AG04449 (cell line): ENCODE measurements around the gene TMX2.

Experiments used
- CTCF ChIA-PET: fragments of 350-600 bp; formaldehyde crosslinking; extraction: SDS; loops from one replicate; lab custom pipeline; 2021; ENCODE audit warnings: antibody characterized with exemption; lab: Yijun Ruan, JAX
- POLR2A ChIA-PET: fragments of 400-600, 350-600 bp; formaldehyde crosslinking; extraction: SDS; loops from one replicate; lab custom pipeline; 2020; ENCODE audit warnings: antibody characterized with exemption, inconsistent platforms; lab: Yijun Ruan, JAX
- DNase-seq: peaks from one replicate; pipeline ENCODE4 v3.0.0-alpha.2; 2010; ENCODE audit warnings: low read depth, low spot score
- H3K4me3 ChIP-seq: 2 replicates; pipeline ENCODE4 v1.5.1; 2011; ENCODE audit warnings: low read depth, mild to moderate bottlenecking, control low read depth, low read length
- TF ChIP-seq, protein P1 (sequence below): IDR thresholded peaks from one replicate; pipeline ENCODE4 v1.5.1; 2011; ENCODE audit warnings: mild to moderate bottlenecking, moderate library complexity, low read length, control low read depth, inconsistent platforms; ENCODE audit not compliant: insufficient read depth; ENCODE audit errors: missing control alignments

The TMX2 gene

DNA sequence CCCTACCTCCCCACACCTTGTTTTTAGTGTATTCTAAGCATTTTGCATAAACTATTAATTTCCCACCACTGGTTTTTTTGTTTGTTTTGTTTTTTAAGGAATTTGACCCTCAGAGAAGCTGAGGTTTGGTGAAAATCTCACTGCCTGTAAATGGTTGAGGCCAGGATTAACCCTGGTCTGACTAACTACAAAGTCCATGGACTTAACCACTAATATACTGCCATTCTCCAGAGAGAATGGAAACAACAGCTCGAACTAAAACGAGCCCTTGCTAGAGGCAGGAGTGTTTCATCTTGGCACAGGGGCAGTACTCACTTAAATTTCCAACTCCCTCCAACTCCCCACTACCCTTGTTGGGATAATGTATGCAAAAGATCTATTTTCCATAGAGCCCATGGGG is 52.2 kb downstream of the TMX2 start:
- ChIA-PET POLR2A (interaction anchor here (0.7 to 1.4 kb wide), 3 partner anchors 8 to 14 kb away, joined by 3 to 6 read pairs (median 5); no protein-coding TSS in a partner anchor), CTCF (interaction anchor here (1.0 to 16.3 kb wide), 11 partner anchors 8 to 759 kb away, joined by 3 to 315 read pairs (median 8); partner anchors contain the start of genes BTBD18 and SELENOH)
- peak overlapping the region; percentile 88 for H3K4me3 ChIP-seq
- DNase-seq = no peak
- TF ChIP-seq, protein P1, sequence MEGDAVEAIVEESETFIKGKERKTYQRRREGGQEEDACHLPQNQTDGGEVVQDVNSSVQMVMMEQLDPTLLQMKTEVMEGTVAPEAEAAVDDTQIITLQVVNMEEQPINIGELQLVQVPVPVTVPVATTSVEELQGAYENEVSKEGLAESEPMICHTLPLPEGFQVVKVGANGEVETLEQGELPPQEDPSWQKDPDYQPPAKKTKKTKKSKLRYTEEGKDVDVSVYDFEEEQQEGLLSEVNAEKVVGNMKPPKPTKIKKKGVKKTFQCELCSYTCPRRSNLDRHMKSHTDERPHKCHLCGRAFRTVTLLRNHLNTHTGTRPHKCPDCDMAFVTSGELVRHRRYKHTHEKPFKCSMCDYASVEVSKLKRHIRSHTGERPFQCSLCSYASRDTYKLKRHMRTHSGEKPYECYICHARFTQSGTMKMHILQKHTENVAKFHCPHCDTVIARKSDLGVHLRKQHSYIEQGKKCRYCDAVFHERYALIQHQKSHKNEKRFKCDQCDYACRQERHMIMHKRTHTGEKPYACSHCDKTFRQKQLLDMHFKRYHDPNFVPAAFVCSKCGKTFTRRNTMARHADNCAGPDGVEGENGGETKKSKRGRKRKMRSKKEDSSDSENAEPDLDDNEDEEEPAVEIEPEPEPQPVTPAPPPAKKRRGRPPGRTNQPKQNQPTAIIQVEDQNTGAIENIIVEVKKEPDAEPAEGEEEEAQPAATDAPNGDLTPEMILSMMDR = no peak

DNA sequence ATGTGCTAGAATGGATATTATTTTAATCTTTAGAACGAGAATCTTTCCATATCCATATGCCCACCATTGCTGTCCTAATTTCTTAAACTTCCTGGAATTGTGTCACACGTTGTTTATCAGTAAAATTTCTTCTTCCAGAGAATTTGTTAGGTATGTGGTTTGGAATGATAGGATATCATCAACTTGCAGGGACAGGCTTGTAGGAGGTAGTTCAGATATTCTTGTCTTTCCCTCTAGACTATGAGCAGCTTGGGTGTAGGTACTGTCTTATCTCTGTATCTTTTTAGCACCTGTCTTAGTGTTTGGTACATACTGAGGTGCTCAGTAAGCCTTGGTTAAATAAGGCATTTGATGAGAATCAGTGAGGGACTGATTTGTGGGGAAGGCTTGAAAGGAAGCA is 52.6 kb downstream of the TMX2 start:
- ChIA-PET POLR2A (interaction anchor here (1.0 to 1.4 kb wide), 3 partner anchors 11 to 30 kb away, joined by 4 to 6 read pairs (median 5); no protein-coding TSS in a partner anchor), CTCF (interaction anchor here (1.3 to 16.3 kb wide), 10 partner anchors 8 to 759 kb away, joined by 3 to 315 read pairs (median 8); partner anchors contain the start of genes BTBD18 and SELENOH)
- H3K4me3 ChIP-seq = peak overlapping the region; percentile 88
- no peak for DNase-seq
- TF ChIP-seq, protein P1 = no peak

DNA sequence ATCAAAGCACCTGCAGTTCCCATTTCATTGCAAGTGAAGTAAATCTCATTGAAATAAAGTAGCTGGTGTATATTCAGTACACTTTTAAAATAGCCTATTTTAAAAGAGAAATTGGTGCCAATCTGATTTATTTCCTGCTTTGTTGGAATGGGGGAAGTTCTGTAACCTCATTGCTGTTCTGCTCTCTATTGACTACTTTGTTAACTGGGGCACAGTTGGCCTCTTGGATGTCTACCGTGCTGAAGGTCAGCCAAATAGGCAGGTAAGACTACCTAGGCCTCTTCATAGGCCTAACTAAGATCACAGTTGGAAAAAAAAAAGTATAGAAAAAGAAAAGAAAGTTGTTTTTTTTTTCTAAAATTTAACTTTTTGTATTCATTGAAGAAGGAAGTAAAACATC is 58.4 kb downstream of the TMX2 start:
- CTCF ChIA-PET = interaction anchor here (1.0 to 1.6 kb wide), 4 partner anchors 16 to 798 kb away, joined by 4 to 5 read pairs (median 4); partner anchors contain the start of gene BTBD18
- POLR2A ChIA-PET = interaction anchor here (1.0 kb wide), 1 partner anchor 29 kb away, joined by 3 read pairs; the partner anchor contains the start of gene SELENOH
- H3K4me3 ChIP-seq = no peak overlapping the region
- no peak for DNase-seq
- TF ChIP-seq, protein P1 = no peak

DNA sequence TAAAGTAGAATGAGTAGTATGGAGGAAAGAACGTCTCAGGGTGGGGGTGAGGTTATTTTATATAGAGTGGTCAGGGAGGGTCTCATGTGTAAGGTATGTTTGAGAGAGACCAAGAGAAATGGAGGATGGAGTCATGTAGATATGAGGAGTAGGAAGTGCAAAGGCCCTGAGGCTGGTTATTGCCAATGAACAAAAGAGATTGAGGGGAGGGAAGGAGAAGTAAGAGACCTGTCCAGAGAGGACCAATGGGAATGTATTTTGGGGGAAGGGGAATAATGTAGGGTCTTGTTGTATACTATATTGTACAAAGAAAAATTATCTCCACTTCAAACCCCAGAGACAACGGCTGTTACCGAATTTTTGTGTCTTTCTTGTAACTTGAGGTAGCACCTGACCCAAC is 59.0 kb downstream of the TMX2 start:
- POLR2A ChIA-PET = no interaction called here
- TF ChIP-seq, protein P1 = no peak
- CTCF ChIA-PET = interaction anchor here (1.0 to 2.5 kb wide), 7 partner anchors 8 to 798 kb away, joined by 3 to 14 read pairs (median 4); partner anchors contain the start of genes BTBD18 and CTNND1
- no peak for DNase-seq
- H3K4me3 ChIP-seq = no peak overlapping the region

DNA sequence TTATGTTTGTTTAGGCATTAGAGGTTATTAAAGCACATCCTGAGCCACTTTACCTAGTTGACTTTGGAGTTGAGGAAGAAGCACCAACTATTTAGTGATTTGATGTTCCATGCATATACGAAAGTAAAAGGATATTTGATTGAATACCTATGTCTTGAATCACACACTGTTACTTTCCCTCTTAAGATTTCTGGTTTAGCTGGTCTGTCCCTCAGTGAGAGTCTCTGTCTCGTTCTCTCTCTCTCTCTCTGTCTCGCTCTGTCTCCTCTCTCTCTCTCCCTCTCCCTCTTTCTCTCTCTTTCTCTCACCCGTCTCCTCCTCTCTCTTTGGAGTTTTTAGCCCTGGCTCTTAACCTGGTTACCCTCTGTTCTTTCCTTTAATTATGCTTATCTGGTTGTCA is 60.2 kb downstream of the TMX2 start:
- no peak overlapping the region for H3K4me3 ChIP-seq
- TF ChIP-seq, protein P1 = no peak
- ChIA-PET POLR2A (interaction anchor here (0.5 kb wide), 1 partner anchor 8 kb away, joined by 3 read pairs; no protein-coding TSS in a partner anchor), CTCF (interaction anchor here (0.8 to 2.5 kb wide), 5 partner anchors 9 to 29 kb away, joined by 3 to 14 read pairs (median 4); partner anchors contain the start of gene CTNND1)
- no peak for DNase-seq

DNA sequence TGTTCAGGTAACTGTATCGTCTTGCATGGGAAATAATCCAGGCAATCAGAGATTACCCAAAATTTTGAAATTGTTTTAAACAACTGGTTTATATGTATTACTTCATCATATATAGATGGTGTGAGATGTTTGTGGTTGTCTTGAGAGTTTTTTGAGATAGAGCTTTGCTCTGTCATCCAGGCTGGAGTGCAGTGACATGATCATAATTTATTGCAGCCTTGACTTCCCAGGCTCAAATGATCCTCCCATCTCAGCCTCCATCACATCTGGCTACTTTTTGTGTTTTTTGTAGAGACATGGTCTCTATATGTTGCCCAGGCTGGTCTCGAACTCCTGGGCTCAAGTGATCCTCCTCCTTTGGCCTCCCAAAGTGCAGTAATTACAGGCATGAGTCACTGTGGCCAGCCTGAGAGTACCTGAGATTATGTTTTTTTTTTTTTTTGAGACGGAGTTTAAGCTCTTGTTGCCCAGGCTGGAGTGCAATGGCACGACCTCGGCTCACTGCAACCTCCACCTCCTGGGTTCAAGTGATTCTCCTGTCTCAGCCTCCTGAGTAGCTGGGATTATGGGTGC is 60.7 kb downstream of the TMX2 start:
- ChIA-PET CTCF (interaction anchor here (0.6 to 2.5 kb wide), 4 partner anchors 10 to 30 kb away, joined by 3 to 14 read pairs (median 5); partner anchors contain the start of gene CTNND1), POLR2A (interaction anchor here (0.5 to 0.6 kb wide), 2 partner anchors 9 to 21 kb away, joined by 3 read pairs; partner anchors contain the start of gene BTBD18)
- DNase-seq = no peak
- TF ChIP-seq, protein P1 = no peak
- H3K4me3 ChIP-seq = no peak overlapping the region
